Upper lobe of left lung (tissue), 4 donors: ENCODE results near the gene FAM13A.

Experiments used
- POLR2A ChIP-seq, 4 donors: fragments of 450-650 bp; IDR thresholded peaks; one replicate each; pipeline ENCODE4 v1.5.1; 2016 to 2017; ENCODE audit warnings: antibody characterized with exemption in 4 of 4, mild to moderate bottlenecking in 2 of 4
- TF ChIP-seq, protein P1 (sequence below), 6 experiments: fragments of 450-650 bp in 4 of 6; fragments of 200-600 bp in 2 of 6; sonication (generic) in 2 of 6; IDR thresholded peaks; one replicate each; pipeline ENCODE4 v1.5.1; 2016 to 2019; ENCODE audit warnings: antibody characterized with exemption in 6 of 6

DNA sequence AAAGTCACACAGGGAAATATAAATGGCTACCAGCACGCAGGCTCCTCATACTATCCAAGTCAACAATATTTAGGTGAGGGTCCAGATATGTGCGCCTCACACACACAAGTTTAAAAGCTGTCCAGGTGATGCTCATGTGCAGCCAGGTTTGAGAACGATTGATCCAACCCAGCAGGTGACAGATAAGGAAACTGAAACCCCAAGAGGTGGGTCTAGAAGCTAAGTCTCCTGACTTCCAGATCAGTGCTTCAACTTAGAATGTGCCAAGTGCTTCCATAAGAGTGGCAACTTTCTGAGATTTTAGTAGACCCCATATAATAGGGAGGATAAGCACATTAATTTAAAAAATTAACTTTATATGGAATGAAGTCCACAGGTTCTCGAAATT lies 304.9 kb downstream of the FAM13A start:
- TF ChIP-seq, protein P1, sequence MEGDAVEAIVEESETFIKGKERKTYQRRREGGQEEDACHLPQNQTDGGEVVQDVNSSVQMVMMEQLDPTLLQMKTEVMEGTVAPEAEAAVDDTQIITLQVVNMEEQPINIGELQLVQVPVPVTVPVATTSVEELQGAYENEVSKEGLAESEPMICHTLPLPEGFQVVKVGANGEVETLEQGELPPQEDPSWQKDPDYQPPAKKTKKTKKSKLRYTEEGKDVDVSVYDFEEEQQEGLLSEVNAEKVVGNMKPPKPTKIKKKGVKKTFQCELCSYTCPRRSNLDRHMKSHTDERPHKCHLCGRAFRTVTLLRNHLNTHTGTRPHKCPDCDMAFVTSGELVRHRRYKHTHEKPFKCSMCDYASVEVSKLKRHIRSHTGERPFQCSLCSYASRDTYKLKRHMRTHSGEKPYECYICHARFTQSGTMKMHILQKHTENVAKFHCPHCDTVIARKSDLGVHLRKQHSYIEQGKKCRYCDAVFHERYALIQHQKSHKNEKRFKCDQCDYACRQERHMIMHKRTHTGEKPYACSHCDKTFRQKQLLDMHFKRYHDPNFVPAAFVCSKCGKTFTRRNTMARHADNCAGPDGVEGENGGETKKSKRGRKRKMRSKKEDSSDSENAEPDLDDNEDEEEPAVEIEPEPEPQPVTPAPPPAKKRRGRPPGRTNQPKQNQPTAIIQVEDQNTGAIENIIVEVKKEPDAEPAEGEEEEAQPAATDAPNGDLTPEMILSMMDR (IDR thresholded peaks at IDR 0.05) = no peak
- TF ChIP-seq POLR2A (IDR thresholded peaks at IDR 0.05) = no peak
